NB4 (cell line): Measurements from ENCODE around the gene HNRNPK.

Experiments
- DNase-seq: peaks from one replicate; pipeline ENCODE4 v3.0.0; 2010; ENCODE audit warnings: low read depth
- H3K4me3 ChIP-seq: one replicate; pipeline ENCODE4 v1.5.1; 2011; ENCODE audit warnings: mild to moderate bottlenecking, low read depth, low read length, moderate library complexity
- CTCF ChIP-seq: IDR thresholded peaks from one replicate; pipeline ENCODE4 v1.5.1; 2012; ENCODE audit warnings: low read depth, low read length
- MAX ChIP-seq: IDR thresholded peaks from 2 replicates; pipeline ENCODE4 v1.6.1; 2011; ENCODE audit warnings: low read depth, low read length
- MYC ChIP-seq: IDR thresholded peaks from 2 replicates; pipeline ENCODE4 v1.6.1; 2011; ENCODE audit warnings: low read depth, low read length
- POLR2A ChIP-seq: IDR thresholded peaks from 2 replicates; pipeline ENCODE4 v1.6.1; 2011; ENCODE audit warnings: mild to moderate bottlenecking; ENCODE audit not compliant: insufficient read length; ENCODE audit errors: extremely low read depth

The HNRNPK gene

GRCh38 chr9:83991355-83991754, 11.3 kb upstream of the HNRNPK start:
- DNase-seq, result no peak
- no peak overlapping the region for H3K4me3 ChIP-seq
- TF ChIP-seq POLR2A, result no peak
- no peak for TF ChIP-seq CTCF
- TF ChIP-seq MAX, result no peak
- no peak for TF ChIP-seq MYC

- no peak overlapping the region for H3K4me3 ChIP-seq
- TF ChIP-seq MAX, result no peak
- no peak for TF ChIP-seq CTCF
- TF ChIP-seq POLR2A, result no peak
- TF ChIP-seq MYC, result no peak
- no peak for DNase-seq
Observed at GRCh38 chr9:83988411-83988810, 8.4 kb upstream of the HNRNPK start.

GRCh38 chr9:83987402-83987791, 7.4 kb upstream of the HNRNPK start:
- H3K4me3 ChIP-seq, result no peak overlapping the region
- DNase-seq, result no peak
- TF ChIP-seq MYC (no peak), CTCF (no peak), MAX (no peak), POLR2A (no peak)

GRCh38 chr9:83986765-83987401, 6.9 kb upstream of the HNRNPK start:
- H3K4me3 ChIP-seq, result no peak overlapping the region
- DNase-seq, result no peak
- TF ChIP-seq POLR2A (no peak), CTCF (no peak), MAX (no peak), MYC (no peak)

GRCh38 chr9:83986195-83986594, 6.2 kb upstream of the HNRNPK start:
- TF ChIP-seq POLR2A (no peak), CTCF (no peak), MAX (no peak), MYC (no peak)
- H3K4me3 ChIP-seq, result no peak overlapping the region
- no peak for DNase-seq
